SW480 (cell line): ENCODE data around the gene GATAD2B.

Source experiments
- DNase-seq: peaks from one replicate; pipeline ENCODE4 v3.0.0-alpha.2; 2016; ENCODE audit warnings: low spot score

The GATAD2B gene

DNA sequence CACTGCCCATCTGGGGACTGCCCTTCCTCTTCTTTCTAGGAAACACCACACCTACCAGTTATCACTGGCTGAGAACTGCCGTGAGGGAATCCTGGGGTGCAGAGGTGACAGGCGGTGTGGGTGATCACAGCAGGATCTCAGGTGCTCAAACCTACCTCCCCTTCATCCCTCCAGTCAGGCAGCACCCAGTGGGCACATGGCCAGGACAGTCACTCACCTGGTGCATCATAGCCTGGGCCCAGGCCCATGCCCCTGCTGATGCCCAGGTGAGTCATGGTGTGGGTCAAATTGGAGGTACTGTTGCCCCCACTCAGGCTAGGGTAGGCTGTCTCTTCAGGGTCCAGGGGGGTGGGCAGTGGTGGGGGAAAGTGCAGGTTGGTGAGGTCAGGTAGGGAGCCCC lies 29.0 kb upstream of the GATAD2B start:
- no peak for DNase-seq

DNA sequence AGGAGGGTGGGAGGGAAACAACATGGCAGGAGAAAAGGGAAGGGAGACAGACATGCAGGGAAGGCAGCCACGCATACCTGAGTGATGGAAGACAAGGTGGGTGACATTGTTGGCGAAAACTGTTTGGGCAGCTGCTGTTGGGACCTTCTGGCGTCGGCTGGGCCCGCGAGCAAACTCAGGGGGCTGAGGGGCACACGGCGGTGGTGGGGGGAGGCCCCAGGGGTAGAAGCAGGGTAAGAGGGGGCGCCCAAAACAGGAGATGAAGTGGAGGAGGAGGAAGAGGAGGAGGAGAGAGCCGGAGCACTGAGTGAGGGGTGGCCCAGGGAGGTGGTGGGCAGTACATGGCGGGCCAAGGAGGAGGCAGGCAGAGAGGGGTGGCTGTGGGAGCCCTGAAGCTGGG lies 28.4 kb upstream of the GATAD2B start:
- DNase-seq = no peak

- DNase-seq = peak; percentile 80
These were observed 24.0 kb upstream of the GATAD2B start, which contains the start of gene DENND4B for GRCh38 chr1:153946622-153947241. Gene DENND4B (minus strand): TSS chr1:153946718. CDS start chr1:153944374, 2,344 bp downstream.

DNA sequence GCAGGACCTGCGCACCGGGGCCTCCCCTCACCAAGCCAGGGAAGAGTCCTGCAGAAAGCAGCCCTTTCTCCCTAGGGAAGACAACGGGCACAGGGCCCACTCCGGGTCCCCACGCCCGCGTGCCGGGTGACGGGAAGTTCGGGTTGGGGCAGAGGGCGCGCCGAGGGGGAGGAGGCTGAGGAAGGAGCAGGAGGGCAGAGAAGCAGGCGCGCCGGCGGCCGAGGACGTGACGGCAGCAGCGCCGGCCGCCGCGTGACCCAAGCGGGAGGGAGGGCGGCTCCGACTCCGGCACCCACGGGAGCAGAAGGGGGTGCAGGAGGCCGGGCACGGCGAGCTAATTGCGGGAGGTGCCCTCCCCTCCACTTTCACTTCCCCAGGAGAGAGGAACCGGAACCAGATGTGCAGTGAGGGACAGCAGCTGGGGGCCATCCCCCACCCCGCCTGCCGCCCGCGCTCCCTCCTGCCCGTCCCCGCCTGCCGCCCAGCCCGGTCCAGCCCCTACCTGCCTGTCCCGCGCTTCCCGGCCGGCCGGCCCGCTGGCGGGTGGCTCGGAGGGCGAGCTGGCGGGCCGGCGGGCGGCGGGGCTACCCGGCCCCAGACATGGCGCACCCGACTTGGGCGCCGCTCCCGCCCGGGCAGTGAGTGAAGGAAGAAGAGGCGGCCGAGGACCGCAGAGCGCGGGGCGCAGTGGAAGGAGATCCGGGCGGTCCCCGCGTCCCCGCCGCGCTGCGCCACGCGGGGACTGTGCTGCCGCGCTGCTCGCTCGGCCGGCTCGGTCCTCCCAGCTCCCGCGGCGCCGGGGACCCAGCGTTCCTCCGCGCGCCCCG lies 23.2 kb upstream of the GATAD2B start:
- peak; percentile 45 for DNase-seq

- DNase-seq = no peak
These were observed 22.5 kb upstream of the GATAD2B start for GRCh38 chr1:153945131-153945794.

GRCh38 chr1:153944827-153945117 lies 22.0 kb upstream of the GATAD2B start:
- no peak for DNase-seq

- no peak for DNase-seq
These were observed 21.4 kb upstream of the GATAD2B start for GRCh38 chr1:153944005-153944826.

- no peak for DNase-seq
These were observed 20.2 kb upstream of the GATAD2B start for GRCh38 chr1:153942766-153943549.

DNA sequence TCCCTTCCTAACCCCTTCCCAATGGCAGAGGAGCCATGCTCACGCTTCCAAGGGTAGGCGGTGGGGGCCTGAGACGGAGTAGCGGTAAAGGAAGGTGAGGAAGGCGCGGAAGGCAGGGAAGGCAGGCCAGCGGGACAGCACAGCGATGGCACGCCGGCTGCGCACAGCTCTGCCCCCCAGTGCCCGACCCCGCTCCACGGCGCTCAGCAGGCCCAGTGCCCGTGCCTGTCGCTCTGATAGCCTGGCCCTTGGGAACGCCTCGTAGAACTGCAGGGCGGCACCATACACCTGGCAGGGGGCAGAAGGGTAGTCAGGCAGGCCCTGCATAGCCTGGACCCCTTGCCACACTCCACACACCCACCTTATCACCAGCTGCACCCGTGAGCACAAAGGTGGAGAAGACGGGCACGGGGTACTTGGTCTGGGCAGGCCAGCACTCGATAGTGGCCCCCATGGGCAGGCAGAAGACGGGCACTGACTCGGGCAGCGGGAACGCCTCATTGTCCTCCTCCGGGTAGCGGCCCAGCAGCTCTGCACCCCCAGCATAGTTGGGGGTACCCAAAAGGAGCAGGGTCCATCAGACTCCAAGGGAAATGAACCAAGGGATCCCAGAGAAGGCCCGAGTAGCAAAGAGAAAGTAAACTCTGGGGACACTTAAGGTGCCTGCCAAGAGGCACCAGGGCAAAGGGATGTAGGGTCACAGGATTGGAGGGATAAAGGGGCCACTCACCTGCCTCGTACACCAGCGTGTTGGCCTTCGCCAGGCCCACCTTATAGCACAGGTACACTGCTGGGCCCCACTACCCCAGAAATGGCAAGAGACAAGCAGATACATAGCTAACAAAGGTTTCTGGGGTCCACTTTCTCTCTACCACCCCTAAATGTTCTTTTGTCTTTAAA lies 19.3 kb upstream of the GATAD2B start:
- no peak for DNase-seq

DNA sequence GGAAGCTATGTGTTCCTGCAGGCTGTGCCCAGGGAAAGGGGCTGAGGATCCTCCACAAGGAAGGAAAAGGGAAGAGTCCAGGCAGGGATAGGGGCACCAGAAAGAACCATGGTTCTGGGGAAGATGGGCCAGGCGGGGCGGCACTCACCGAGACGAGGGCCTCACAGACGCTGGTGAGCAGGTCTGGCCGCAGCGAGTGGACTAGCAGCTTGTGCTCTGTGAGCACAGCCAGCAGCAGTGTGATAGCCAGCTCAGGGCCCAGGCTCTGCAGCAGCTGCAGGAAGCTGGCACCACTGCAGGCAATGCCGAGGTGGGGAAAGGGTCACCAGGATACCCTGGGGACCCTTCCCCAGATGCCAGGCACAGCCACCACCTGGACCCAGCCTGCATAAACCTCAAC lies 18.0 kb upstream of the GATAD2B start:
- no peak for DNase-seq

DNA sequence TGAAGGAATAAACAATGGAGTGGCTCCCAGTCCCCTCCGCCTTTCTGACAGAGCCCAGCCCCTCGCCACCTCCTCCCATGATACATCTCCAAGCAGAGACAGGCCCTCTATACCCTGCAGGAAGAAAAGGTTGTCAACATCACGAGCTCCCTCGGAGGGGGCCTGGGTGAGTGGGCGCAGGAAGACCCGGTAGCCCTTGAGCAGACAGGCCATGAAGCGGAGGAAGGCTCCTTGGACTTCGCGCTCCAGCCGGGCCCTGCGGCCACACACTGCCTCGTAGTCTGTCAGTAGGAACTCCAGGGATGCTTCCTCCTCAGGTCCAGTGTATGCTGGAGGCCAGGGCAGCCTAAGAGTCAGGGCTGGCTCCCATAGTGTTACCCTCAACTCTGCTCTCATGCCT lies 16.7 kb upstream of the GATAD2B start:
- DNase-seq = no peak

DNA sequence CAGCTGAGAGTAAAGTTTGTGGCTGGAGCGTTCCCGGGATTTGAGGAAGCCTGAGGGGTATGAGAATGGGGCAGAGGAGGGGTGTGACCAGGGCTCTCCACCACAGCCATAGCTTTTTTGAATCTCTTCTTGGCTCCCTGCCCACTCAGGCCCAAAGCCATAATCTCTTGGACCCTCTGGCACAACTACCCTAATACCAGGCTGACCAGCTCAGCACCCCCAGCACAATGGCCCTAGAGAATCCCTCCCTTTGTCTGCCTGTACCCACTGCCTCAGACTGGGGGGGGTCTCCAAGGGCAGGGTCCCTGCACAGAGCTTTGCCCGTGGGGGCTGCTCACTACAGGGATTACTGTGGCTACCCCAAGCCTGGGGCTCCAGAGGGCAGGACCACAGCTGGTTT lies 16.2 kb upstream of the GATAD2B start:
- DNase-seq = no peak

GRCh38 chr1:153937331-153937730 lies 14.6 kb upstream of the GATAD2B start:
- no peak for DNase-seq

DNA sequence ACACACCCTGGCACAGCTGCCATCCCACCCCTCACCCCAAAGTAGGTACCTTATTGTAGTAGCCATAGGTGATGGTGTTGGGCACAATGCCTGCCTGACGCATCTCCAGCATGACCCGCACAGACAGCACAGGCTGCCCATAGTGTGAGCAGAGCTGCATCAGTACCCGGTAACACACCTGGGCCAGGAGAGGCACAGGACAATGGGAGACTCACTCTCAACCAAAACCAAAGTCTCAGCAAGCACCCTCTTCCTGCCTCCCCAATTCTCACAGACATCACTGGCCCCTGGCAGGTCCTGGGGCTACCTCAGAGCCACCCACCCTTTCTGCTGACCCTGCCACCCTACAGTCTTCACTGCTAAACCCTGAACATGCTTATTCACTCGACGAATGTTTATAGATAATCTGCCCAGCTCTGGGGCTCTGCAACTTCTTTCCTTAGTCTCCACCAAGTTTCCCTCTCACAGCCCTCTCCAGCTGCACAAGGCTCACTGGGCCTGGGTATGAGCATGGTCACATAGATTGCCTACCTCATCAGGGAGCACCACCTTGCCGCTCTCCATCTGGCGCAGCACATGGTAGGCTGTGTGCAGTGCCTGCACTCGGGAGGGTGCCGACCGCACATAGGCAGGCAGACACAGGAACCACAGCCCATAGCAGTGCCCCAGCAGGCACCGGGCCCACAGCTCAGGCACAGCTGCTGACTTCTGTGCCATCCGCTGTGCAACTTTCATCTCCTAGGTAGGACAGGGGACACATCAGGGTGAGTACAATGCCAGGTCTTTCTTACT lies 13.4 kb upstream of the GATAD2B start:
- DNase-seq = no peak

GRCh38 chr1:153934746-153935145 lies 12.0 kb upstream of the GATAD2B start:
- DNase-seq = no peak

DNA sequence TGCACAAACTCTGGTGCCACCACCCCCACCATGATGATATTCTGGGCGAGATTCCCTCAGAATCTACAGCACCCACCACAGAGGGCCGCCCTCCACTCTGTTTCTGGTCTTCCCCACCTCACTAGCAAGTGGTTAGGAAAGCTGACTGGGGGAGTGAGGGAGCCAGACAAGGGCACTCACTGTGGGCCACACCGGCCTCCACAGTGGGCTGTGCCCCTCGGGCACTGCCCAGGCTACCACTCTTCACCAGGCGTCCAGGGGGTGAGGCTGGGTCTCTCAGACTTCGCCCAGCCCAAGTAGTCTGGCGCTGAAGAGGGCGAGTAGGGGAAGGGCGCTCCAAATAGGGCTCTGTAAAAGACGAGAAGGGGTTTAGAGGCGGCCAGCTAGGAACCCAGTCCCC lies 11.2 kb upstream of the GATAD2B start:
- DNase-seq = no peak

DNA sequence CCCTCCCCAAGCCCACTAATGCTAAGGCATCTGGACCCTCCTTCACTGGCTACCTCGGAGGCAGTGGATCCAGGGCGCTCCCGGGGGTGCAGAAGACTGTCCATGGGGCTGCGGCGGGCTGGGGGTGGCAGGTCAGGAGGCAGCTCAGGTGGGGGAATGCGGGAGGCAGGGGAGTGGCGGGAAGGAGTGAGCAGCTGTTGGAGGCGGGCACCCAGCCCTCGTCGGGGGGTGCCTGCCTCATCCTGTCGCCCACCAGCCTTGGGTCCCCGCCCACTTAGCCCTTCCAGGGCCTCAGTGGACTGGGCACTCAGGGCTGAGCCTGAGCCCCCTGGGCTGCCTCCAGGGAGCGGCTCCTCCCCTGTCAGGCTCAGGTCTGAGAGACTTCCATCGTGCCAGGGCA lies 10.7 kb upstream of the GATAD2B start:
- no peak for DNase-seq

DNA sequence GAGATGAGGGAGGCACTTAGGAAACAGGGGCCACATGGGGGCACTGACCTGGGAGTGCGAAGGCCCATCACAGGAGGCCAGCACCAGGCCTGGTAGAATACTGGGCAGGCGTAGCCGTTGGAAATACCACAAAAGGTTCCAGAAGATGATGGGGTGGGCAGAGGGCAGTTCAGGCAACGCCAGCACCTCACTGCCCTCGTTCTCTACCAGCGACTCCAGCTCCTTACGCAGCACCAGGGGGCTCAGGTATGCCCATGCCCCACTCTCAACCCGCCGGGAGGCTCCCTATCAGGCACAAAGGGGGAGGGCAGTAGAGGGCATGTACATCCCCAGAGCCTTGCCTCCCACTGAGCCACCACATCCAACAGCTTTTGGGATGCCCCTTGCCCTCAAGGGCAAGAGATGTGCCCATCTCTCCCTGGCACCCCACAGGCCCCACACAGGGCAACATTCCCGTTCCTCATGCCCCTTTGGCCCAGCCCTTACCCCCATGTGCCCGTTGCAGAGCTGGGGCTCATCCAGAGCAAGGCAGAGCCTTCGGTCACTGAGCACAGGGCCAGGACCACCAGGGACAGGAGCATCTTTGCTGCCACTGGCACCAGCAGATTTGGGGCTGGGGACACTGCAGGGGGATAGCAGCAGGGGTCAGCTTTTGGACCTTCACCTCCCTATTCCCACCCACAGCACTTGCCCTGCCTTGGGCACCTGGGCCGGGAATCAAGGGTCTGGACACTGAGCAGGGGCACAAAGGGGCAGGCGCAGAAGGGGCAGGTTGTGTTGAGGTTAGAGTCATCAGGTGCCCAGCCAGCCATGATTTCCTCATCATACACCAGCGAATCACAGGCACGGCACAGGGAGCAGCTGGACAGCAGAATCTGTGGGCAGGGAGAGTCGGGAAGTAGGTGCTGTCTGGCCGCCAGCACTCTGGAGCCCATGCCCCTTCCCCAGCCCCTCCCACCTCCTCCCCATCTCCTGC lies 9.7 kb upstream of the GATAD2B start:
- no peak for DNase-seq
